CD14-positive monocyte (primary cell): ENCODE data around the gene TPRG1. TPM values are rescaled to one million over a fixed set of nuclear protein-coding genes. Genes with fewer than 3 reads are reported as not detected.

ENCODE experiments used
- DNase-seq, 3 donors: peaks; one replicate each; pipeline ENCODE4 v3.0.0-alpha.2; 2011 to 2022
- H2AFZ ChIP-seq: 2 replicates; pipeline ENCODE4 v1.6.0; 2012; ENCODE audit warnings: mild to moderate bottlenecking, low read depth, low read length, inconsistent platforms; ENCODE audit not compliant: insufficient read depth, poor library complexity, severe bottlenecking
- H3K27ac ChIP-seq, 2 donors: 1 replicate in 1 of 2; 2 replicates in 1 of 2; pipeline ENCODE4 v1.5.1; 2012 to 2013; ENCODE audit warnings: low read length in 2 of 2, control low read depth in 1 of 2, inconsistent platforms in 1 of 2, low read depth in 1 of 2, mild to moderate bottlenecking in 1 of 2
- H3K27me3 ChIP-seq, 2 donors: one replicate each; pipeline versions ENCODE4 v1.6.0 to v1.6.1; 2011 to 2013; ENCODE audit warnings: low read length in 2 of 2; ENCODE audit not compliant: control insufficient read depth in 2 of 2, insufficient read depth in 2 of 2
- H3K36me3 ChIP-seq, 2 donors: replicated peaks in 1 of 2; 1 replicate in 1 of 2; 2 replicates in 1 of 2; pipeline versions ENCODE4 v1.5.1 to v1.6.1; 2012 to 2013; ENCODE audit warnings: low read length in 2 of 2, control low read depth in 1 of 2, inconsistent platforms in 1 of 2, mild to moderate bottlenecking in 1 of 2; ENCODE audit not compliant: insufficient read depth in 2 of 2, control insufficient read depth in 1 of 2
- H3K4me1 ChIP-seq, 2 donors: 1 replicate in 1 of 2; 2 replicates in 1 of 2; pipeline versions ENCODE4 v1.5.1 to v1.6.1; 2012 to 2013; ENCODE audit warnings: low read length in 2 of 2, control low read depth in 1 of 2, inconsistent platforms in 1 of 2, mild to moderate bottlenecking in 1 of 2, moderate library complexity in 1 of 2; ENCODE audit not compliant: insufficient read depth in 2 of 2, control insufficient read depth in 1 of 2
- H3K4me2 ChIP-seq: replicated peaks from 2 replicates; pipeline ENCODE3; 2012; ENCODE audit warnings: low read length, moderate library complexity, mild to moderate bottlenecking; ENCODE audit not compliant: poor library complexity, severe bottlenecking; ENCODE audit errors: extremely low read depth
- H3K4me3 ChIP-seq, 3 experiments: fragments of 200-600 bp in 1 of 3; sonication (generic) in 1 of 3; replicated peaks in 1 of 3; 1 replicate in 2 of 3; 2 replicates in 1 of 3; pipeline ENCODE4 v1.5.1; 2011 to 2013; ENCODE audit warnings: low read length in 3 of 3, mild to moderate bottlenecking in 3 of 3, control low read depth in 2 of 3, low read depth in 2 of 3, inconsistent platforms in 1 of 3, moderate library complexity in 1 of 3
- H3K79me2 ChIP-seq: 2 replicates; pipeline ENCODE4 v1.6.0; 2012; ENCODE audit warnings: mild to moderate bottlenecking, control low read depth, inconsistent platforms, low read length, moderate library complexity; ENCODE audit not compliant: insufficient read depth
- H3K9ac ChIP-seq: 2 replicates; pipeline ENCODE4 v1.6.0; 2017; ENCODE audit warnings: low read length, mild to moderate bottlenecking; ENCODE audit not compliant: insufficient read depth, poor library complexity, severe bottlenecking
- H3K9me3 ChIP-seq, 2 donors: replicated peaks in 1 of 2; 1 replicate in 1 of 2; 2 replicates in 1 of 2; pipeline versions ENCODE4 v1.5.1 to v1.6.1; 2012 to 2013; ENCODE audit warnings: low read length in 2 of 2, control low read depth in 1 of 2; ENCODE audit not compliant: control insufficient read depth in 1 of 2, insufficient read depth in 1 of 2
- H4K20me1 ChIP-seq: 2 replicates; pipeline ENCODE4 v1.6.0; 2012; ENCODE audit warnings: mild to moderate bottlenecking, low read length, control low read depth, moderate library complexity; ENCODE audit not compliant: insufficient read depth
- H3K27ac Mint-ChIP-seq, 7 donors: one replicate each; pipeline ENCODE4 v1.8.0; 2020; ENCODE audit warnings: mild to moderate bottlenecking in 7 of 7, mixed read lengths in 7 of 7, moderate library complexity in 6 of 7, inconsistent platforms in 2 of 7
- H3K27me3 Mint-ChIP-seq, 3 donors: one replicate each; pipeline ENCODE4 v1.8.0; 2021 to 2022; ENCODE audit warnings: low read depth in 3 of 3, mild to moderate bottlenecking in 3 of 3, mixed read lengths in 3 of 3, moderate library complexity in 3 of 3, inconsistent platforms in 1 of 3
- H3K36me3 Mint-ChIP-seq, 2 donors: one replicate each; pipeline ENCODE4 v1.8.0; 2020; ENCODE audit warnings: mixed read lengths in 2 of 2, inconsistent platforms in 1 of 2, mild to moderate bottlenecking in 1 of 2
- H3K4me1 Mint-ChIP-seq: one replicate; pipeline ENCODE4 v1.8.0; 2020; ENCODE audit warnings: mild to moderate bottlenecking, mixed read lengths
- H3K4me3 Mint-ChIP-seq, 2 donors: one replicate each; pipeline ENCODE4 v1.8.0; 2020; ENCODE audit warnings: mild to moderate bottlenecking in 2 of 2, mixed read lengths in 2 of 2, moderate library complexity in 1 of 2
- H3K9me3 Mint-ChIP-seq, 7 donors: one replicate each; pipeline ENCODE4 v1.8.0; 2020 to 2022; ENCODE audit warnings: mixed read lengths in 7 of 7, mild to moderate bottlenecking in 6 of 7, moderate library complexity in 6 of 7, inconsistent platforms in 2 of 7
- CTCF ChIP-seq: fragments of 200-600 bp; IDR thresholded peaks from one replicate; pipeline ENCODE4 v1.8.0; 2022; ENCODE audit warnings: antibody characterized with exemption, mild to moderate bottlenecking
- whole genome bisulfite sequencing: methylation state at CpG from one replicate; pipeline ENCODE4 v1.1.5; 2013; ENCODE audit warnings: missing lambda C conversion rate; ENCODE audit not compliant: insufficient coverage; 5-methylcytosine and 5-hydroxymethylcytosine counted together
- intact Hi-C, 2 donors: fragments of 100-400 bp; cut with micrococcal nuclease; formaldehyde crosslinking; loops; one replicate each; pipeline versions ENCODE4 v1.15.0 to v1.15.1; 2023
- polyA plus RNA-seq, 3 donors: library from polyadenylated mRNA; depleted of rRNA in 1 of 3; unstranded in 2 of 3; stranded (reverse) in 1 of 3; fragments of 300-500 nt in 2 of 3; fragments of >200 nt in 1 of 3; fragmentation: Illumina TruSeq in 2 of 3; gene quantifications; 1 replicate in 2 of 3; 2 replicates in 1 of 3; pipeline ENCODE4 v1.2.3, GENCODE V29; 2012 to 2021

Gene TPRG1
- polyA plus RNA-seq, 3 donors, result 0.14 to 1.7 (median 0.55) TPM

GRCh38 chr3:189184566-189184965 lies 12.8 kb downstream of the TPRG1 start:
- intact Hi-C loops, result no loop called here
- Histone ChIP-seq H3K79me2 (no peaks in the 10 kb centered on the region), H3K4me3 (no peak overlapping the region), H3K36me3 (no peaks in the 10 kb centered on the region), H4K20me1 (no peaks in the 10 kb centered on the region), H3K4me1 (no peaks in the 10 kb centered on the region), H3K27me3 (no peaks in the 10 kb centered on the region), H3K27ac (no peak overlapping the region), H2AFZ (no peak overlapping the region), H3K4me2 (no peak overlapping the region), H3K9me3 (peaks cover 0 to 23% of the 10 kb centered on the region in 2 donors), H3K9ac (no peak overlapping the region)
- TF ChIP-seq CTCF, result no peak
- H3K4me3 Mint-ChIP-seq, result no peak overlapping the region
- H3K27me3 Mint-ChIP-seq, result peaks cover 0 to 2% (median 1%) of the 10 kb centered on the region in 3 donors
- WGBS, result 100% methylated on average over 1 of the region's 7 CpGs
- no peak for DNase-seq
- no peaks in the 10 kb centered on the region for H3K36me3 Mint-ChIP-seq
- H3K9me3 Mint-ChIP-seq, result peaks cover 19 to 28% (median 21%) of the 10 kb centered on the region in 7 donors
- H3K4me1 Mint-ChIP-seq, result no peaks in the 10 kb centered on the region
- H3K27ac Mint-ChIP-seq, result no peak overlapping the region

GRCh38 chr3:189186101-189186500 lies 14.3 kb downstream of the TPRG1 start:
- Histone ChIP-seq H3K9ac (no peak overlapping the region), H3K9me3 (peaks cover 0 to 12% of the 10 kb centered on the region in 2 donors), H2AFZ (no peak overlapping the region), H3K4me1 (no peaks in the 10 kb centered on the region), H3K27ac (no peak overlapping the region), H3K79me2 (no peaks in the 10 kb centered on the region), H3K27me3 (no peaks in the 10 kb centered on the region), H3K4me3 (no peak overlapping the region), H3K36me3 (no peaks in the 10 kb centered on the region), H4K20me1 (no peaks in the 10 kb centered on the region), H3K4me2 (no peak overlapping the region)
- H3K27ac Mint-ChIP-seq, result no peak overlapping the region
- WGBS, result 100% methylated on average over 1 of the region's 4 CpGs
- intact Hi-C loops, result no loop called here
- no peaks in the 10 kb centered on the region for H3K36me3 Mint-ChIP-seq
- H3K9me3 Mint-ChIP-seq, result peaks cover 11 to 24% (median 18%) of the 10 kb centered on the region in 7 donors
- H3K27me3 Mint-ChIP-seq, result peaks cover 0 to 2% (median 1%) of the 10 kb centered on the region in 3 donors
- H3K4me1 Mint-ChIP-seq, result no peaks in the 10 kb centered on the region
- no peak overlapping the region for H3K4me3 Mint-ChIP-seq
- no peak for TF ChIP-seq CTCF
- DNase-seq, result no peak
